Psoas muscle (tissue), 8 donors: ENCODE measurements around the gene TSPAN9. TPM values are rescaled to one million over a fixed set of nuclear protein-coding genes. Genes with fewer than 3 reads are reported as not detected.
A peak's percentile ranks its signal among the peaks of the same experiment; 100 is the strongest.

ENCODE experiments used
- ATAC-seq, 4 donors: fragments of 200-7000 bp; cut with Tn5 transposase; one replicate each; pipeline ENCODE4 v1.9.1; 2020; ENCODE audit warnings: moderate library complexity in 3 of 4, mild to moderate bottlenecking in 2 of 4
- DNase-seq, 2 donors: peaks; one replicate each; pipeline ENCODE4 v3.0.0-alpha.2; 2020
- H3K27ac ChIP-seq: fragments of 200-600 bp; one replicate; pipeline ENCODE4 v1.8.0; 2022
- H3K27me3 ChIP-seq, 3 donors: fragments of 200-600 bp in 1 of 3; one replicate each; pipeline versions ENCODE4 v1.6.1 to v1.8.0; 2013 to 2022; ENCODE audit warnings: low read length in 2 of 3, mild to moderate bottlenecking in 2 of 3, moderate library complexity in 1 of 3; ENCODE audit not compliant: insufficient read depth in 3 of 3
- H3K36me3 ChIP-seq, 2 donors: fragments of 200-600 bp in 1 of 2; one replicate each; pipeline versions ENCODE4 v1.6.1 to v1.8.0; 2013 to 2022; ENCODE audit warnings: low read depth in 1 of 2, mild to moderate bottlenecking in 1 of 2, moderate library complexity in 1 of 2; ENCODE audit not compliant: insufficient read depth in 1 of 2
- H3K4me1 ChIP-seq: fragments of 200-600 bp; one replicate; pipeline ENCODE4 v1.8.0; 2022
- H3K4me3 ChIP-seq: fragments of 200-600 bp; one replicate; pipeline ENCODE4 v1.8.0; 2022; ENCODE audit warnings: mild to moderate bottlenecking
- H3K9me3 ChIP-seq: fragments of 200-600 bp; one replicate; pipeline ENCODE4 v1.8.0; 2022
- CTCF ChIP-seq: fragments of 200-600 bp; IDR thresholded peaks from one replicate; pipeline ENCODE4 v1.8.0; 2022; ENCODE audit warnings: antibody characterized with exemption
- WGBS, 3 donors: extraction: QIAGEN DNeasy Blood & Tissue Kit; methylation state at CpG; one replicate each; pipeline versions ENCODE4 v1.1.6 to v1.1.7; 2013; 5-methylcytosine and 5-hydroxymethylcytosine counted together
- intact Hi-C, 2 donors: fragments of 100-400 bp; cut with DNase I; formaldehyde crosslinking; loops; one replicate each; pipeline versions ENCODE4 v1.11.0 to v1.14.2; 2022
- polyA plus RNA-seq, 3 donors: library from polyadenylated mRNA; stranded (reverse); fragments of 200-250 nt; gene quantifications; one replicate each; pipeline ENCODE4 v1.2.3, GENCODE V29; 2013
- total RNA-seq, 4 donors: library from RNA; stranded (reverse); fragmentation: NEBNext Ultra II Directional in 2 of 4; extraction: Animal tissue kit (Norgen Biotek cat#: 25700) in 2 of 4; gene quantifications; one replicate each; pipeline versions ENCODE4 v1.2.1 to v1.2.4, GENCODE V29; 2021 to 2023
- donor health status: healthy with polysubstance abuse.
- donor health status: DM: no; HTN: no; CAD: no; lungs with moderate emphysema.
- donor health status: Bipolar disorder and iron deficiency.
- donor health status: healthy.
- donor health status: DM: yes; HTN: yes; CAD: no.
- donor health status: DM: no; HTN: no; CAD: no.
- donor health status: DM: no; HTN: no; CAD: no.
- donor health status: DM: yes; HTN: yes; CAD: no.

TSPAN9 gene
- total and polyA plus RNA-seq, 7 donors: 6.4 to 28.0 (median 11.6) TPM

- TF ChIP-seq CTCF: no peak
- H3K36me3 ChIP-seq: peaks cover 0 to 1% of the 10 kb centered on the region in 2 donors
- H3K4me1 ChIP-seq: peaks cover 36% of the 10 kb centered on the region
- WGBS, 3 donors: 46 to 72% (median 52%) methylated on average over 9 of the region's 9 CpGs
- H3K27ac ChIP-seq: peak overlapping the region; percentile 78
- ATAC-seq (no peak), DNase-seq (no peak)
- intact Hi-C loops: loop anchor here in 1 of 2 donors (10.0 kb wide), 1 partner anchor 194 kb away; the partner anchor contains the start of gene TEX52
- no peaks in the 10 kb centered on the region for H3K9me3 ChIP-seq
- no peaks in the 10 kb centered on the region for H3K27me3 ChIP-seq
- no peak overlapping the region for H3K4me3 ChIP-seq
Measured at GRCh38 chr12:3049176-3049575, 28.0 kb upstream of the TSPAN9 start.

DNA sequence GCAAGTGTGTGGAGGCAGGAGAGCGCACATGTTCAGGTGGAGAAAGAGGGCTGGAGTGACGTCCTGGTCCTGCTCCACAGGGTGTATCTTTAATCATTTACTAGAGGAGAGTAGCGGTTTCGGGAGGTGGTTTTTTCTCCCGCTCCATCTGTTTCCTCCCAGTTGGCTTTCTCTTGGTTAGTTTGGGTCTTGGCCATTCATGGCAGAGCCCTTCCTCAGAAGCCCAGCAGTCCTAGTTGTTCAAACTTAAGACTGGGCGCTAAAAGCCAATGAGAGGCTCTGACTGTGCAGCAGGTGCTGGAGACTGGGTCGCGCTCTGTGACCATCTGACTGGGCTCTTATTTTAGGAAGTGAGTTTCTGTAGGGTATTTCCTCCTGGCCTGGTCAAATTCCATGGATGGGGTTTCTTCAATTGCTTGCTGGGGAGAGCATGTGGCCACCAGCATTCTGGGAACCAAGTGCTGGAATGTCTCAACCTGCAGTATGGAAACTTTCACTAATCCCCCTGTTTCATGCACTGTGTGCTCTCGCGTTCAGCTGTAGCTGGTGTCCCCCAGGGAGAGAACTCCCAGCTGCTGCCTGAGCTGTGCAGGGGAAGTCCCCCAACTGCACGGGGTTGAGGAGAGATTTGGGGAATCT is 27.4 kb upstream of the TSPAN9 start:
- no peak overlapping the region for H3K4me3 ChIP-seq
- WGBS, 3 donors: 44 to 72% (median 45%) methylated on average over 11 of the region's 11 CpGs
- ATAC-seq (peak in 3 of 4 donors; percentile 26 to 54 (median 29)), DNase-seq (no peak)
- no peaks in the 10 kb centered on the region for H3K9me3 ChIP-seq
- no peak for TF ChIP-seq CTCF
- intact Hi-C loops: loop anchor here in 1 of 2 donors (10.0 kb wide), 1 partner anchor 195 kb away; the partner anchor contains the start of gene TEX52
- no peaks in the 10 kb centered on the region for H3K36me3 ChIP-seq
- H3K27me3 ChIP-seq: no peaks in the 10 kb centered on the region
- H3K27ac ChIP-seq: peak overlapping the region; percentile 78
- peaks cover 31% of the 10 kb centered on the region for H3K4me1 ChIP-seq

DNA sequence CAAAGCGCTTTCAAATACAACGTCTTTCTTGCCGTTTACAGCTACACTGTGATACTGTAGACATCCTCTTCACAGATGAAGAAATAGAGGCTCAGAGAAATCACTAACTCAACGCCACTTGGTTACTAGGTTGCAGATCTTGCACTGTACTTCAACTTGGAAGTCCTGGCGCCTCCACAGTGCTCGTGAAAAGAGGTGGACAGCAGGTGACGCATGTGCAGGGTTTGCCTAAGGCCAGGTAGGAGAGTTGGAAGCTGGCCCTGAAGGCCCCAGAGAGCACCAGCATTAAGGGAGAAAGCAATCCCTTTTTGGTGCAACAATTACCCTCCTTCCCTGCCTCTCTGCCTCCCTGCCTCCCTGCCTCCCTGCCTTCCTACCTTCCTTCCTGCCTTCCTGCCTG is 22.8 kb upstream of the TSPAN9 start:
- no peaks in the 10 kb centered on the region for H3K36me3 ChIP-seq
- no peak overlapping the region for H3K4me3 ChIP-seq
- DNase-seq: no peak
- WGBS, 3 donors: 85 to 86% (median 85%) methylated on average over 7 of the region's 7 CpGs
- no peaks in the 10 kb centered on the region for H3K27me3 ChIP-seq
- ATAC-seq: no peak
- peaks cover 6% of the 10 kb centered on the region for H3K4me1 ChIP-seq
- intact Hi-C loops: no loop called here
- H3K27ac ChIP-seq: no peak overlapping the region
- TF ChIP-seq CTCF: no peak
- H3K9me3 ChIP-seq: no peaks in the 10 kb centered on the region

DNA sequence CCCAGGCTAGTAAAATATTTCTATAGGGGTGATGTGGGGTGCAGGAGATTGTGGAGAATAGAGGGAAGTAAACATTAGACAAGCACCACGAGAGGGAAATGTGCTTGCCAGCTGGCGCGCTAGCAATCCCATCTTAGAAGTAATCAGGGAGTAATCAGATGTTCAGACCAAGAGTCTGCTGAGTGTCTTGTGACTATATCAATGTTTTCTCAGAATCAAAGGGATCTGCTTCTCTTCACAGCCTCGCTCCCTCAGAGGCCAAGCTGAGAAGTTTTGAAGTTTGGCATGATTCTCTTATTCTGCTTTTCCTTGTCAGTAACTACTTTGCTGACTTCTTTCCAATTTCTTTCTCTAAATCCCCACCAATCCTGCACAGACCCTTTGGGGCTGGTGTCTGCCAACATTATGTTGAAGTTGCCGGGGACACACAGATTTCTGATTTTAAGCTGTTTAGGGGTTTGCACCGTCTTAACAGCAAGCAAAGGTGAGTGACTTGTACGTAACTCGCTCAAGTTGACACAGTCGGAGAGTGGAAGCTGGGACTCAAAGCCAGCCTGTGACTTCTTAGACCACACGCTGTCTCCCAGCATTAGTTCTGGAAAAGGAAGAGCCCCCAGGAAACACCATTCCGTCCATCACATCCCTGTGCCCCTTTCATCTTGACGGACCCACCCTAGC is 22.0 kb upstream of the TSPAN9 start:
- no peaks in the 10 kb centered on the region for H3K9me3 ChIP-seq
- WGBS, 3 donors: 69 to 76% (median 73%) methylated on average over 12 of the region's 12 CpGs
- H3K27ac ChIP-seq: peak overlapping the region; percentile 30
- H3K36me3 ChIP-seq: peaks cover 0 to 3% of the 10 kb centered on the region in 2 donors
- no peak overlapping the region for H3K4me3 ChIP-seq
- TF ChIP-seq CTCF: no peak
- no peaks in the 10 kb centered on the region for H3K27me3 ChIP-seq
- no peak for DNase-seq
- no peaks in the 10 kb centered on the region for H3K4me1 ChIP-seq
- intact Hi-C loops: no loop called here
- ATAC-seq: no peak
